Gastrocnemius medialis (tissue), 4 donors: ENCODE data around the gene HIVEP3. TPM values are rescaled to one million over a fixed set of nuclear protein-coding genes. Genes with fewer than 3 reads are reported as not detected.

ENCODE experiments used
- ATAC-seq, 2 donors: fragments of 150-250 bp; one replicate each; pipeline ENCODE4 v1.9.1; 2016
- DNase-seq, 2 donors: peaks; one replicate each; pipeline ENCODE4 v3.0.0-alpha.2; 2019
- H3K27ac ChIP-seq, 4 donors: fragments of 200-600 bp; sonication (generic); 1 replicate in 1 of 4; 2 replicates in 3 of 4; pipeline ENCODE4 v1.5.1; 2016 to 2018; ENCODE audit warnings: mild to moderate bottlenecking in 2 of 4, moderate library complexity in 1 of 4
- H3K27me3 ChIP-seq, 3 donors: fragments of 200-600 bp; sonication (generic) in 2 of 3; 1 replicate in 1 of 3; 2 replicates in 2 of 3; pipeline versions ENCODE4 v1.5.1 to v1.6.0; 2016 to 2019; ENCODE audit warnings: mild to moderate bottlenecking in 1 of 3, moderate library complexity in 1 of 3
- H3K36me3 ChIP-seq, 2 donors: fragments of 200-600 bp; sonication (generic) in 1 of 2; one replicate each; pipeline ENCODE4 v1.5.1; 2017 to 2018
- H3K4me1 ChIP-seq, 2 donors: fragments of 200-600 bp; sonication (generic) in 1 of 2; one replicate each; pipeline ENCODE4 v1.5.1; 2016 to 2017; ENCODE audit warnings: mild to moderate bottlenecking in 2 of 2
- H3K4me3 ChIP-seq, 4 donors: fragments of 200-600 bp; sonication (generic) in 3 of 4; 1 replicate in 1 of 4; 2 replicates in 3 of 4; pipeline ENCODE4 v1.5.1; 2016 to 2019; ENCODE audit warnings: mild to moderate bottlenecking in 2 of 4
- H3K9me3 ChIP-seq, 3 donors: fragments of 200-600 bp; sonication (generic) in 2 of 3; 1 replicate in 1 of 3; 2 replicates in 2 of 3; pipeline ENCODE4 v1.5.1; 2016 to 2019
- CTCF ChIP-seq, 5 experiments: fragments of 450-650 bp in 3 of 5; fragments of 200-600 bp in 2 of 5; sonication (generic) in 2 of 5; IDR thresholded peaks in 4 of 5; conservative IDR thresholded peaks in 1 of 5; 1 replicate in 4 of 5; 2 replicates in 1 of 5; pipeline ENCODE4 v1.5.1; 2016 to 2019; ENCODE audit warnings: antibody characterized with exemption in 5 of 5, mild to moderate bottlenecking in 3 of 5, moderate library complexity in 3 of 5
- POLR2A ChIP-seq, 2 donors: fragments of 450-650 bp; IDR thresholded peaks; one replicate each; pipeline ENCODE4 v1.6.1; 2017; ENCODE audit warnings: antibody characterized with exemption in 2 of 2, mild to moderate bottlenecking in 2 of 2, moderate library complexity in 2 of 2
- in situ Hi-C, 4 donors: fragments of 200-750 bp; cut with MboI; loops; one replicate each; pipeline versions ENCODE4 v1.15.0 to v1.8.0; 2017; ENCODE audit warnings: low sequenced_read_pairs in 4 of 4
- intact Hi-C: fragments of 100-400 bp; cut with DNase I; formaldehyde crosslinking; loops from one replicate; pipeline ENCODE4 v1.15.1; 2023; ENCODE audit warnings: low total_unique reads
- total RNA-seq, 4 donors: library from RNA; depleted of rRNA; stranded (reverse); fragments of >200 nt; gene quantifications; one replicate each; pipeline versions ENCODE4 v1.1.0 to v1.2.3, GENCODE V29; 2016

HIVEP3 gene
- total RNA-seq, 4 donors from 2014 or later = 0.80 to 1.8 (median 1.3) TPM

GRCh38 chr1:41719590-41719989, 199.1 kb downstream of the HIVEP3 start:
- in situ Hi-C loops (no loop called here), intact Hi-C loops (no loop called here)
- H3K27me3 ChIP-seq = no peaks in the 10 kb centered on the region
- no peak overlapping the region for H3K4me3 ChIP-seq
- peaks cover 0 to 8% of the 10 kb centered on the region in 2 donors for H3K4me1 ChIP-seq
- TF ChIP-seq POLR2A (IDR thresholded peaks at IDR 0.05) (no peak), CTCF (IDR thresholded peaks at IDR 0.05 in 4 of 5, conservative IDR thresholded peaks at IDR 0.05 in 1 of 5) (no peak)
- no peak overlapping the region for H3K27ac ChIP-seq
- no peaks in the 10 kb centered on the region for H3K36me3 ChIP-seq
- ATAC-seq (no peak), DNase-seq (no peak)
- H3K9me3 ChIP-seq = no peaks in the 10 kb centered on the region

- no peak for DNase-seq
- Histone ChIP-seq H3K4me1 (peaks cover 0 to 6% of the 10 kb centered on the region in 2 donors), H3K27me3 (no peaks in the 10 kb centered on the region), H3K36me3 (no peaks in the 10 kb centered on the region), H3K4me3 (no peak overlapping the region), H3K9me3 (no peaks in the 10 kb centered on the region), H3K27ac (no peak overlapping the region)
- ATAC-seq = no peak
- intact Hi-C loops (no loop called here), in situ Hi-C loops (no loop called here)
- TF ChIP-seq CTCF (IDR thresholded peaks at IDR 0.05 in 4 of 5, conservative IDR thresholded peaks at IDR 0.05 in 1 of 5) (no peak), POLR2A (IDR thresholded peaks at IDR 0.05) (no peak)
Observed at GRCh38 chr1:41719128-41719527, 199.6 kb downstream of the HIVEP3 start.

- intact Hi-C loops = no loop called here
- DNase-seq = no peak
Observed at GRCh38 chr1:41718497-41718896, 200.2 kb downstream of the HIVEP3 start.

GRCh38 chr1:41716188-41717130, 202.3 kb downstream of the HIVEP3 start:
- H3K9me3 ChIP-seq = no peaks in the 10 kb centered on the region
- H3K27ac ChIP-seq = no peak overlapping the region
- H3K27me3 ChIP-seq = no peaks in the 10 kb centered on the region
- intact Hi-C loops (no loop called here), in situ Hi-C loops (no loop called here)
- no peak overlapping the region for H3K4me3 ChIP-seq
- DNase-seq (no peak), ATAC-seq (no peak)
- TF ChIP-seq CTCF (IDR thresholded peaks at IDR 0.05 in 4 of 5, conservative IDR thresholded peaks at IDR 0.05 in 1 of 5) = no peak
- no peaks in the 10 kb centered on the region for H3K36me3 ChIP-seq
- peaks cover 0 to 3% of the 10 kb centered on the region in 2 donors for H3K4me1 ChIP-seq

More at GRCh38 chr1:41718497-41718896, 200.2 kb downstream of the HIVEP3 start:
- Histone ChIP-seq H3K27ac (no peak overlapping the region), H3K4me3 (no peak overlapping the region), H3K9me3 (no peaks in the 10 kb centered on the region), H3K36me3 (no peaks in the 10 kb centered on the region), H3K27me3 (no peaks in the 10 kb centered on the region), H3K4me1 (peaks cover 0 to 3% of the 10 kb centered on the region in 2 donors)
- in situ Hi-C loops = no loop called here
- ATAC-seq = no peak
- no peak for TF ChIP-seq CTCF (IDR thresholded peaks at IDR 0.05 in 4 of 5, conservative IDR thresholded peaks at IDR 0.05 in 1 of 5)
- no peak for TF ChIP-seq POLR2A (IDR thresholded peaks at IDR 0.05)
